GM18520 (cell line): ENCODE measurements around the gene TMEM178B.
"Not testable (repeated sequence)": the region's sequence is repeated elsewhere in the genome, so short reads cannot be mapped to it uniquely, and the experiment has no call there.

Experiments used
- ATAC-seq: cut with Tn5 transposase; IDR thresholded peaks from one replicate; pipeline ENCODE4 v1.9.1; 2021; ENCODE audit not compliant: unreplicated experiment

Gene TMEM178B

DNA sequence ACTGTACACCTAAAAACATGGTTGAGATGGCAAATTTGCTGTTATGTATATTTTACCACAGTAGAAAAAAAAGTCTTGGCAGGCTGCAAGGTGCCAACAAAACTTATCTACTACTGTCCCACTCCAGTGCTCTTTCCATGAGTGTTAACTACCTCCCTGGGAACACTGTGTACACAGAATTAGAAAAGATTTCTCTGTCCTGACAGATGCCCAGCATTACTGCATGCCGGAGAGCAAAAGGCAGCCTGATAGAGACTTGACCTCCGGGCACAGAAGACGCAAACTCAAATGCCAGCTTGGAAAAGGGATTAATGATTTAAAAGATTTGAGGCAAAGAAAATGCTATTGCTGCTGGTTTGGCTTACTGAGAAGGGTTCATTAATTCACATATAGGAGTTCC lies 228.8 kb downstream of the TMEM178B start:
- ATAC-seq = no peak

DNA sequence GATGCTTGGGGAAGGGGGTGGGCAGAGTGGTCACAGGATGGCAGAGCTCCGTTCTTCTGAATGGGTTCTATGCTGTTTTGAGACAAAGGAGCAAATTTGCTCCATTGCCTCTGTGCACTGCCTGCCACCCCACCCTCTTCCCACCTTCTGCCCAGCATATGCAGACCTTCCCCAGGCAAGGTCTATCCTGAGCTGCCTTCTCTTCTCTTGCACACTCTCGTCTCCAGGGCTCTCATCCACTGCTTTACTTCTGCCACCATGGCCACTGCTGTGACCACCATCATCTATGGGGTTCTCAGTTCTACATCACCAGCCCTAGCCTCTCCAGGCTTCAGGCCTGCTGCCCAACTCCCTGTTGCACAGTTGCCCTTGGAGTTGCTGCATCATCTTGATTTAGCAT lies 230.4 kb downstream of the TMEM178B start:
- ATAC-seq = no peak

DNA sequence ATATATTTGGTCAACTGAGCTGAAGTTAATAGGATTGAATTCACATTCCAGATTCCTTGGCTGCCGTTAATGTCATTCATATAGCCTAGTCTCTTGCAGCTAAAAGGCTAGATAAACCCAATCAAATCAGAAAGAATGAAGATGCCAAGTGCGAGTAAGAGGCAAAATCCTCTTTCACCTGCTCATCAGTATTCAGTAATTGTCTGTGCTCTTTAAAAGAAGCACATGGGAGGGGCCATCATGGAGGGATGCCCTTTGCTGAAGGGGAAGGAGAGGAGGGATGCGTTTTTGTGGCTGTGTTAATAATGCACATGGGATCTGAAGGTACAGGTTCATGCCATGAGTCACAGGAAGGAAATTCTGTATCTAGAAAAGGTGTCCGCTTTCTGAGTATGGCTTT lies 232.2 kb downstream of the TMEM178B start:
- ATAC-seq = no peak

DNA sequence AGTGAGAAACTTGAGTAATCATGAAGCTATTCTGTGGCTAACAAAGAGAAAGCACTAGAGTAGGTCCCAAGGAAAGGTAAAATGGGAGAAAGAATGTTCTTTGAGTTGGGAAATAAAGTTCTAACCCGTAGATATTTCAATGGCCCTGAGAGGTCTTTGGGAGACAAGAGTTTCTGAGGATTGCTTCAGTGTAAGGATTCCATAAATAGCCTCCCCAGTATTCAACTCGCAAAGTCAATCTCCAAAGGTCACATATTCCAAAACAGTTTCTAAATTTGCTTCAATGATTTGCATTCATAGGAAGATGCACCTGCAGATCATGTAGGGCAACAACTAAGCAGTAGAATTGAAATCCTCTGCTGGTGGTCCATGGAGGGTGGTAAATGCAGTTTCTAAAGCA lies 238.5 kb downstream of the TMEM178B start:
- no peak for ATAC-seq

DNA sequence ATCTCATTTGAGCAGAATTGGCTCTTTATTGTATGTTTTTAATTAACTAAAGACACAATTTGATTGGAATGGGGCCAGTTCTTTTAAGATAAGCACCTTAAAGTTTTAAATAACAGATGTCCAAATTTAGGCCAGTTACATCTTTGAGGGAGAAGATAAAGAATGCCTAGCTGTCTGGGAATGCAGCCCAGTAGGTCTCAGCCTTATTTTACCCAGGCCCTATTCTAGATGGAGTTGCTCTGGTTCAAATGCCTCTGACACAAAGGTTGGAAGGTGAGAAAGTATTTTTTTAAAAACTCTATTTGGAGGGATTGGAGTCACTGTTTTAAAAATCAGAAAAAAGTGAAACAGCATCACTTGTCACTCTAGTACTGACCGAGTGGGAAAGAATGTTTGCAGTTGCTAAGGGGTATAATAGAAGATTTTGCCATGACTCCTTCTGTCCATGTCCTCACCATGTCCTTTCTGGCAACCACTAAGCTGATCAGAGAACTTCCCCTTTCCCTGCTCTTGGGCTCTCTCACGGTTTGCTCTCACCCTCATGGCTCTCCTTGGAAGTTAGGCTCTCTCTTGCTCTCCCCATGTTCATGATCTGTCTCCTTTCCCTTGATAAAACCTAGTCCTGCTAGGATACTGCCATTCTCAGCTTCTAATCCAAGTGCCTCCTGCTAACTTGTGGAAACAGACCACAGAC lies 239.1 kb downstream of the TMEM178B start:
- ATAC-seq = no peak

DNA sequence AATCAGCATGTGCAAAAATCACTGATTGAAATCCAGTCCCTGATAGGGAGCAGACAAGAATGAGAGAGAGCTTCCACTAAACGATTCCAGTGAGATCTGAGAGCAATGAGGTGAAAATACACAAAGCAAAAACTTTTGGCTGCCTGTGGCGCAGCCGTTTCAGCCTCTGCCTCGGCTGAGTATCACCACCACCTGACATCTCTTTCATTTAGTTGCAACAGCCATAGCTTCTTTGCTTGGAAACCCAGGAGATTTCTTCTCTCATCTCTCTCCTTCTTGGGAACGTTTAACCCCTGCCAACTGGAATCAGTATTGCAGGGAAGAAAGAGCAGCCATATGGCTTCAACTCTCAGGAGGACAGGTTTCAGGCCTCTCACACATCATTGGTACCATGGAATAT lies 240.0 kb downstream of the TMEM178B start:
- no peak for ATAC-seq

DNA sequence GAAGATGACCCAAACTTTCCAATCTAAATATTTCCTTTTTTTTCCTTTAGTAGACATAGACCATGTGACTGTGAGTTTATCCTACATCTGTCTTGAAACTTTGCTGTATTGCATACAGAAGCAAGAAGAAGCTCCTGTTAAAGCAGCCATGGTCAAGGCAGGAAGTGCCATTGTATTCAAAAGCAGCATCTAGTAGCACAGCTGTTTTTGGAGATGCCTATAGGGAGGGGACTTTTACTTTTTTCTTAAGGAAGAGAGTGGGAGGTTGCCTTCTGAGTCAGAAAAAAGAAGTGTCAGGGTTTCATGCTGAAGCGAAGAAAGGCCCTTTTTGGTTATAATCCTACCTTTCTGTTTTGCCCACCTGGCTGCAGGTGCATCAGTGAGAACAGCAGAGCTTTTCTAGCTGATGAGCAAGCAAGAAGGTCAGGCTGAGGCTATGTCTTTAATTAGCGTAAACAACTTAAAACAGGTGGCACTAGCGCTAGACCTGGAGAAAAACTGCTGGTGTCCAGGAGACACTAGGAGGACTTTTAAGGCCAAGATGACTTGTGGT lies 243.2 kb downstream of the TMEM178B start:
- ATAC-seq = no peak

DNA sequence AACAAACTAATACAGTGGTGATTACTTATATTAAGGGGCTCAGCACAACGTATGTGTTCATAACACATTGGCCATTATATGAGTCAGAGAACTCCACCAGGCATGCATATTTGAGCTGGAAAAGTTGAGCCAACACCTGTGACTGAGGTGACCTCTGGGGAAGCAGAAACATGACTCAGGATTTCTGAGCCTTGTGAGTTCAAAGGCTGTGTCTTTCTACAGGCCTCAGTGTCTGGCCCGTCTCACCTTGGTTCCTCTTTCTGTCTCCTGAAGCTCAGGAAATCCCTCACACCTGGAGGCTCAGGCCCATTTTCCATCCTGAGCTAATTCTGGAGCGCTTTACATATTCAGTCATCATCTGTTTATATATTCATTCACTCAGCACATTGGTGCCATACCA lies 246.4 kb downstream of the TMEM178B start:
- ATAC-seq = no peak

DNA sequence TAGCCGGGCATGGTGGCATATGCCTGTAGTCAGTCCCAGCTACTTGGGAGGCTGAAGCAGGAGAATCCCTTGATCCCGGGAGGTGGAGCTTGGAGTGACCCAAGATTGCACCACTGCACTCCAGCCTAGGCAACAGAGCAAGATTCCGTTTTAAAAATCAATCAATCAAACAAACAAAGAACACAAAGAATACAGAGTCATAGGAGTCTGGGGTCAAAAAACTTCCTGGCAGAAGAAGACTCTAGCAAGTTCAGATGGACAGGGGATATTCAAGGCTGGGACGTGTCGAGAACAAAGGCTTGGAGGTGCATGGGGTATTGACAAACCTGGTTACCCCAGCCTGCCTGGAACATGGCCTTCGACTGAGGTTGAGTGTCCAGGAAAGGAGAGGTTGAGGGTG lies 248.5 kb downstream of the TMEM178B start:
- no peak for ATAC-seq

DNA sequence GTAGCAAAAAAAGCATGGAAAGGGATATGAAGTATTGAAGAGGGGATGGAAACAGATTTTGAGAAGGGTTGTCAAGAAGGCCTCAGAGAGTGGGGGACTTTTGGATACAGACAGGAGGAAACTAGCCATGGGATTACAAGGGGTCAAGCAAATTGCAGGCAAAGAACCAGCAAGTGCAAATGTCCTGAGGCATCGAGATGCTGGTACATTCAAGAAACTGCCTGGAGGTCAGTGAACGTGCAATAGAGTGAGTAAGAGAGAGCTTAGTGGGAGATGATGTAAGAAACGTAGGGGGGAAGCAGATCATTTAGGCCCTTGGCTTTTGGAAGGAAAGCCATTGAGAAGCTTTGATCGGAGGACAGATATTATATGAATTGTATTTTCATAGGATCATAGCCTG lies 250.0 kb downstream of the TMEM178B start:
- ATAC-seq = no peak

DNA sequence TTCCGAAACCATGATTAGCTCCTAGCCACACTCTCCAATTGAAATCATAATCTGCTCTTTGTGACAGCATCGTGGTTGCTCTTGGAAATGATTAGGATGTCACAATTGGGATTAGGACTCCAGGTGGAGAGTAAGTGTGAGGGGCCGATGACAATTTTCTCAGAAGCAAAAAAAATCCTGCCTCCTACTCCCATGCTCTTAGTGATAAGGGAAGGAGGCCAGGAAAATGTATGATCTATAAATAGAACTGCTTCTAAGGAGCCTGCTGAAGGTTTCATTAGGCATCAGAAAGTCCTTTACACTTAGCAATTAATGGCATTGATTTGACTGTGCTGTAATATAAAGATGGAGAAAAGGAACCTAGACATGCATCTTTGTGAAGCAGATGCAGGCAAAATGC lies 251.0 kb downstream of the TMEM178B start:
- ATAC-seq = no peak

DNA sequence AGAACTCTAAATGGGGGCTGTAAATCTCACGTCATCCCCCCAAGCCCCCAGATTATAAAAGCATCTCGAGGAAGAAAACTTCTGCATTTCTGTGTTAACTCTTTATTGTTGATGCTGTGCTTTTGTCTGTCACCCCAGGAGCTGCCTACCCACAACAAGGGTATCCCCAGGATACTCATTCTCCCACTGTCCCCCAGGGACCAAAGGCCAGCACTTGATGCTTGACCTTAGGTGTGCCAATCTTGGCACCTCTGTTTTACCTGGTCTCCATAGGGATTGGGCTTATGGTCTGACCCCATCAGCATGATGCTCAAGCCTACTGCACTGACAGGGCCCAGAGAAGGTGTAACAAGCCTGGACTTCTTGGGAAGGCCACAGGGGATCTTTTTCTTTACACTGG lies 251.4 kb downstream of the TMEM178B start:
- ATAC-seq = no peak

DNA sequence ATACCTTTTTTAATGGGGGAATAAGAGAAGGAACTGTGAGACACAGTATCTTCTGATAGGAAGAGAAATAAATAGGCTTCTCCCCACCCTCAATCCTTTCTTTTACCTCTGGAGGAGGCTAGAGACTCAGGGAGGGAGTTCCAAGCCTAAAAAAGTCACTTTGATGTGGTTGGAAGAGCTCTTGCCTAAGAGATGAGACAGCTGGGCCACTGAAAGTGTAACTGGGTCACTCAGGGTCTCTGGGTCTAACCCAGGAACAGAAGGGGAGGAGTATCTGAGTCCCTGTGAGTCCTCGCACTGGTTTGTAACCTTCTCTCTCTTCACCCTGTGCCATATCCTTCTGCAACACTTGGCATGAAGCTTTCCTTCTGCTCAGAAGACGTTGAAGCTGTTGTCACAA lies 254.4 kb downstream of the TMEM178B start:
- no peak for ATAC-seq

DNA sequence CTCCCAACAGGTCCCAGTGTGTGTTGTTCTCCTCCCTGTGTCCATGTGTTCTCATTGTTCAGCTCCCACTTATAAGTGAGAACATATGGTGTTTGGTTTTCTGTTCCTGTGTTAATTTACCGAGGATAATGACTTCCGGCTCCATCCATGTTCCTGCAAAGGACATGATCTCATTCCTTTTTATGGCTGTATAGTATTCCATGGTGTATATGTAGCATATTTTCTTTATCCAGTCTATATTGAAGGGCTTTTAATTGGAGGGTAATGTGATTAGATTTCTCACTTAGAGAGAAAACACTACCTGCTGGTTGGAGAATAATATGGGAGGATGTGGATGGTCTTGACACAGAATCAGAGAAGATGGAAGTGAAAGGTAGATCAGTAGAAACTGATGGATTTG lies 256.4 kb downstream of the TMEM178B start:
- ATAC-seq = not testable (repeated sequence)

DNA sequence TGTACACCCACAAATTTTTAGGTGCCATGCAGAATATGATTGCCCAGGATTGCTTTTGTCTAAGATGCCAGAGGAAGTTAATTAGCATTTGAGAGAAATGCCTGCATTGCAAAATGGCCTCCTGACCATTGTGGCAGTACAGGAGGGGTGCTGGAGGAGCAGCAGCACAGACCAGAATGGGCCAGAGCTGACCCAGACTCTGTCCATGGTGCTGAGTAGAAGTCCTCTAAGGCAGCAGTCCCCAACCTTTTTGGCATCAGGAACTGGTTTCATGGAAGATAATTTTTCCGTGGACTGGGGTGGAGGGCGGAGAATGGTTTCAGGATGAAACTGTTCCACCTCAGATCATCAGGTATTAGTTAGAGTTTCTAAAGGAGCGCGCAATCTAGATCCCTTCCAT lies 259.6 kb downstream of the TMEM178B start:
- no peak for ATAC-seq

DNA sequence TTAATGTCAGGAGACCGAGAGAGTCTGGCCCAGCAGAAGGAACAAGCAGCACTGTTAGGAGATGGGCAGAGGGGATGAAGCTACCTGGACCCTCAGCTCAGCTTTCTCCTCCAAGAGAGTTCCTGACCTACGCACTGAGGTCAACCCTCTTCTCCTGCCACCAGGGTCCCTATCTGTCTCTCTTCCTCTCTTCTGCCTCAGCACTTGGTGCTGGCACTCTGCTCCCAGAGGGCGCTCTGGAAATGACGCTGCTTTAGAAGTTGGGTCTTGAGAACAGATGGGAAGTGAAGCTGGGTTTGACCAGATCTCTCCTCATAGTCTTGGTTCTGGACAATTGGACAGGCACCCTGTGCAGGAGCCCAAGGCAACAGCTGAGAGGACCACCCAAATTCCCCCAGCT lies 261.3 kb downstream of the TMEM178B start:
- ATAC-seq = no peak

DNA sequence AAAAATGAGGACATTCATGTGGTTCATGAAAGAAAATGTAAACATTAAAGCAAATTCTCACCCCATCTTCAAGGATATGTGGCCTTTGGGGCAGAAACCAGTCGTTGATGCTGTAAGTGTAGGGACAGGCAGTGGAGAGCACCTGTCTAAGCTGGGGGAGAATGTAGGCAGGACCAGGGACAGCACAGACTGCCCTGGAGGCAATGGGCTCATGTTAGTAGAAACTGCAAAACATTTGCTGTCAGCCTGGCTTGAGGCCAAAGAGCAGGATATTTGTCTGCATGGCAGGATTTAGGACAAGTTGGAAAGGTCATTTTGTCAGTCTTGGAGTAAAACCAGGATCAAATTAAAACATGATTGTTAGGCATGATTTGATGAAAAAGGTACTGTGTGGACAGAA lies 265.7 kb downstream of the TMEM178B start:
- ATAC-seq = no peak

DNA sequence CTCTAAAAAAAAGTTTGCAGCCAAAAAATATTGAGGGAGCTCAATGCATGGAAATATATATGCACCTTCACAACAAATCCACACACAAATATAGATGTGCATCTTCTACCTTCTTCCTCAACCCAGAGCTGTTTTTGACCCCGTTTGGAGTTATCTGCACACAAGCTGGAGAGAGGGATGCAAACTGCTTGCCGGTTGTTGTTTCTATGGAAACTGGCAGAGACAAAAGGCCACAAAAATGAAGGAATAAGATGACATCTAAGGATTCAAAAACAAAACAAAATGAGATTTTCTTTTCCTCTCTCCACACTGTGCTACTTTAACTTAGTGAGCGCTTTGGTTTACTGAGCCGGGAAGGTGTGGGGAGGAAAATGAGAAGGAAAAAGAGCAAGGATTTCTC lies 267.1 kb downstream of the TMEM178B start:
- no peak for ATAC-seq

DNA sequence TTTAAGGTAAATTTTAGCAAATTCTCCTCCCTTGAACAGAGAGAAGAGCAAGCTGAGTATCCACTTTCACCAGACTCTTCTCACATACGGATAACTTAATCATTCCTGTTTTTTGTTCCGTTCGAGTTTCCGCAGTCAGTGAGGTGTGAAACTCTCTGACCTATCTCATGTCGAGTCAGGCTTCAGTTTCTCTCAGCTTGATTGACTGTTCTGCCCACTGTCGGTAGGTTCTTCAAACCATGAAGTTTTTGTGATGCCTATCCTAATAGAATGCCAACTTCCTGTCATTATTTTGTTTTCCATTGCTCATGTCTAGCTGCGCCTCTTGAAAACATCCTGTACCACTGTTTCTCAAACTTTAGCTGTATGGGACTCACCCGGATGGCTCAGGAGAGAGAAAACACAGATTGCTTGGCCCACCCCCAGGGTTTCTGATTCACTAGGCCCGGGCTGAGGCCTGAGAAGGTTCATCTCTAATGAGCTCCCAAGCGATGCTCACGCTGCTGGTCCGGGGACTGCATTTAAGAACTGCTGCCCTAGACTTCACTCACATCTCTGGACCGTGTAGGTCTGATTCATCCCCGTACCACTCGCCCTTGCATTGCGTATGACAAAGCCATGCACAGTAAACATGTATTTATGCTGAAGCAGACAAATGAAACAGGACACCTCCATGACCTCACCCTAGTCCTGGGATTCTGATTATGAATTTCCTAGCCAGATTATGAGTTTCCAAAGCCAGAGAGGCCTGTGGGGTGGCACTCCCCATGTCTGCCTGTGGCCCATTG lies 269.0 kb downstream of the TMEM178B start:
- ATAC-seq = no peak

DNA sequence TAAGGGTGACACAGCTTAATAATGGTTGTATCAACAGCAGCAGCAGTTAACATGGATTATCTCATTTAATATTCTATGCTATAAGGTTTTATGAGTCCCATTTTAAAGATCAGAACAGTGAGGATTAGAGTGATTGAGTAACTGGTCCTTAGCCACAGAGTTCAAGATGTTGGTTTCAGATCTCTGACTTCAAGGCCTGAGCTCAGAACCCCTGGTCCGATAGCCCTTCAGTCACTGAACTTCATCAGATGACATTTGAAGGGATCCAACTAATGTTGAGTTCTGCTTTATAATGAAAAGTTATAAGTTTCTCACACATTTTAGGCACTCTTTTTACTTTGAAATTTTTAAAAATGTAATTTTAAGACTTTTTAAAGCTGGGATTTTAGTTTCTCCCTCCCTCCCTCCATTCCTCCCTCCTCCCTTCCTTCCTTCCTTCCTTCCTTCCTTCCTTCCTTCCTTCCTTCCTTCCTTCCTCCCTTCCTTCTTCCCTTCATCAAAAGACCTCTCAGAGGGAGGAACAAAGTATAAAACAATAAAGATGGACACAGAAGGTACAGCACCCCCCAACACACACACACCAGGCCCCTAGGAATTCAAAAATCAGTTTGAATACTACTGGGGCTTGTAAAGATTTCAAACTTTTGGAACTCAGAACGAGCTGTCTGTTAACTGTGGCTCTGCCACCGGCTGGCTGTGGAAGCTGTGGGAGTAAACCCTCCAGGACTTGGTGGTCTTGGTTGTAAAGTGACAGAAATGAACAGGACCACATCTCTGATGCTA lies 270.5 kb downstream of the TMEM178B start:
- no peak for ATAC-seq

DNA sequence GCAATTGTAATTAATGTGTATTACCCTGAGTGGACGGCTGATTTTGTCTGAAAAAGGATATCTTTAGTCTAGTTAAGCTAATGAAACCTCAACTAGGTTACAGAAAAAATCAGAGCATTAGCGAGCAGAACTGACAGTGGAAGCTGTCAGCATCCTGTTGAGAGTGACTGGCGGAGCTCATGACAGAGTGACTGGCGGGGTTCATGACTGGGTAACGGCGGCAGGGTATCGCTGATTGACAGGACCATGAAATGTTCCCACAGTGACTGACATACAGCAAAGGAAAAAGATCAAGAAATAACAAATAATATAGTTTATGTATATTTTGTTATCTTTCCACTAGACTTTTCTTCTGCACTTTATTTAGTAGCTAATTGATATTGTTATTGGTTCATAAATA lies 274.9 kb downstream of the TMEM178B start:
- ATAC-seq = no peak

DNA sequence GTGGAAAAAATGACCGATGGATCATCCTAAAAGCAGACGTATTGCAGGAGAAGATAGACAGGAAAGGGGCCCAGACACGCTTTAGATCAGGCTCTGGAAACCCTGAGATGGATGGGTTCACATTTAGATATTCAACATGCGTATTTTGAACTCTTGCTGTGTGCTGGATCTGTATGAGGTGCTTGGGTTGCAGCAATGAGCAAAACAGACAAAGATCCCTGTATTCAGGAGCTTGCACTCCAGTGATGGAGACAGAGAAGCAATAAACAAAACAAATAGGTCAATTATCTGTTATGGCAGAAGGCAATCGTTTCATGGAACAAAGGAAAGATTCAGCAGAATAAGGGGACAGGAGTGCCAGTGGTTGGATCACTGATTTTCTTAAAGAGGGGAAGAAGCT lies 275.5 kb downstream of the TMEM178B start:
- no peak for ATAC-seq
